ENCODE measurements around the gene CD81.

DNA sequence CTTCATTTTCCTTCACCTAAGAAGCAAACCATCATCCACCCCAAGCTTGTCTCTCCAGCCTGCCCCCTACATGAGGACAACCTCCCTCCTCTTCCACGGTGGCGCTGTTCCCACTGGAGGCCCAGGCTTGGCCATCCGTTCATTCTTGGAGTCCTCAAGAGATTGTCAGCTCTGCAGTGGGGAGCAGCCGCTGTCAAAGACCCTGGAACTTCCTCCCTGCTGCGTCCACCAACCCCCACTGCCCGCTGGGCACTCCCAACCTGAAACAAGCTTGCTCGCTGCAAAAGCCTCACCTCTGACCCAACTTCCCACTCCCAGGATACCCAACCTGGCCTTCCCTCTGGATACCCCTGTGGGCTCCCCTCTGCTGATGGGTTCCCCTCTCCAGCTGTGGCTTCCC lies 10.4 kb upstream of the CD81 start:
- TF ChIP-seq, protein P1, sequence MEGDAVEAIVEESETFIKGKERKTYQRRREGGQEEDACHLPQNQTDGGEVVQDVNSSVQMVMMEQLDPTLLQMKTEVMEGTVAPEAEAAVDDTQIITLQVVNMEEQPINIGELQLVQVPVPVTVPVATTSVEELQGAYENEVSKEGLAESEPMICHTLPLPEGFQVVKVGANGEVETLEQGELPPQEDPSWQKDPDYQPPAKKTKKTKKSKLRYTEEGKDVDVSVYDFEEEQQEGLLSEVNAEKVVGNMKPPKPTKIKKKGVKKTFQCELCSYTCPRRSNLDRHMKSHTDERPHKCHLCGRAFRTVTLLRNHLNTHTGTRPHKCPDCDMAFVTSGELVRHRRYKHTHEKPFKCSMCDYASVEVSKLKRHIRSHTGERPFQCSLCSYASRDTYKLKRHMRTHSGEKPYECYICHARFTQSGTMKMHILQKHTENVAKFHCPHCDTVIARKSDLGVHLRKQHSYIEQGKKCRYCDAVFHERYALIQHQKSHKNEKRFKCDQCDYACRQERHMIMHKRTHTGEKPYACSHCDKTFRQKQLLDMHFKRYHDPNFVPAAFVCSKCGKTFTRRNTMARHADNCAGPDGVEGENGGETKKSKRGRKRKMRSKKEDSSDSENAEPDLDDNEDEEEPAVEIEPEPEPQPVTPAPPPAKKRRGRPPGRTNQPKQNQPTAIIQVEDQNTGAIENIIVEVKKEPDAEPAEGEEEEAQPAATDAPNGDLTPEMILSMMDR (conservative IDR thresholded peaks at IDR 0.05; ENCODE audit: low read length) = no peak
- TF ChIP-seq EZH2phosphoT487 (IDR thresholded peaks at IDR 0.05; ENCODE audit: borderline replicate concordance) = no peak

Data from Loucy (cell line).